ENCODE results near the gene PPP3CA. TPM values are rescaled to one million over a fixed set of nuclear protein-coding genes. Genes with fewer than 3 reads are reported as not detected.
A peak's percentile ranks its signal among the peaks of the same experiment; 100 is the strongest.

Gene PPP3CA
- total RNA-seq, result 10 to 100 TPM; 12.9 to 13.8 TPM
- 18.1 TPM for polyA plus RNA-seq (2013, experiment 1 of 2)
- 21.4 TPM for polyA plus RNA-seq (2013, experiment 2 of 2)
- total RNA-seq, result 10.2 to 142 (median 55.9) reads per million in 172 experiments

GRCh38 chr4:101347267-101347556 is at the start of gene PPP3CA:
TSS of gene PPP3CA (minus strand) at chr4:101347526.
- Histone ChIP-seq H3K9me3 (ENCODE audit: control insufficient read depth in 1 of 2, insufficient read depth in 1 of 2, low read length in 2 of 2) (no peaks in the 10 kb centered on the region), H3K27ac (ENCODE audit: low read depth in 1 of 2, low read length in 2 of 2) (peak within 1 kb of the TSS; percentile 78 to 84), H3K27me3 (ENCODE audit: control insufficient read depth in 1 of 2, insufficient read depth in 2 of 2, low read length in 2 of 2) (peaks cover 0 to 7% of the 10 kb centered on the region in 2 experiments), H3K36me3 (ENCODE audit: insufficient read depth, low read length) (no peaks in the 10 kb centered on the region), H3K4me1 (ENCODE audit: insufficient read depth, low read length) (peaks cover 15% of the 10 kb centered on the region), H3K4me3 (ENCODE audit: low read length) (peak within 1 kb of the TSS; percentile 86)
- POLR2A ChIA-PET, result interaction anchor here (0.7 to 4.8 kb wide), 14 partner anchors 10 to 1522 kb away, joined by 3 to 48 read pairs (median 4); partner anchors contain the start of genes CISD2 and UBE2D3
- Mint-ChIP-seq H3K36me3 (ENCODE audit: low read depth) (peaks cover 23% of the 10 kb centered on the region), H3K4me3 (peak within 1 kb of the TSS; percentile 100), H3K27me3 (peaks cover 36% of the 10 kb centered on the region), H3K27ac (peak within 1 kb of the TSS; percentile 94), H3K9me3 (no peaks in the 10 kb centered on the region), H3K4me1 (ENCODE audit: low read depth) (peaks cover 43% of the 10 kb centered on the region)
- ATAC-seq (ENCODE audit: poor library complexity) (no peak), DNase-seq (no peak)
- CTCF ChIA-PET, result interaction anchor here (0.6 to 1.7 kb wide), 9 partner anchors 10 to 1084 kb away, joined by 3 to 5 read pairs (median 3); no protein-coding TSS in a partner anchor
- intact Hi-C loops (cut with DNase I, micrococcal nuclease), result loop anchor here (1.0 to 10.0 kb wide), 12 partner anchors 19 to 1782 kb away; partner anchors contain the start of genes SLC39A8 (in 2 of the 2), DNAJB14 (in 1 of the 2), TRMT10A (in 1 of the 2) and UBE2D3 (in 1 of the 2)
- TF ChIP-seq CTCF (IDR thresholded peaks at IDR 0.05), result no peak

GRCh38 chr4:101393256-101393655 is 45.9 kb upstream of the PPP3CA start:
- Histone ChIP-seq H3K27me3 (ENCODE audit: control insufficient read depth in 1 of 2, insufficient read depth in 2 of 2, low read length in 2 of 2) (no peaks in the 10 kb centered on the region), H3K36me3 (ENCODE audit: insufficient read depth, low read length) (no peaks in the 10 kb centered on the region), H3K9me3 (ENCODE audit: control insufficient read depth in 1 of 2, insufficient read depth in 1 of 2, low read length in 2 of 2) (no peaks in the 10 kb centered on the region), H3K4me3 (ENCODE audit: low read length) (no peak overlapping the region), H3K27ac (ENCODE audit: low read depth in 1 of 2, low read length in 2 of 2) (no peak overlapping the region), H3K4me1 (ENCODE audit: insufficient read depth, low read length) (no peaks in the 10 kb centered on the region)
- DNase-seq, result no peak
- intact Hi-C loops (cut with DNase I, micrococcal nuclease), result no loop called here
- Mint-ChIP-seq H3K4me1 (ENCODE audit: low read depth) (no peaks in the 10 kb centered on the region), H3K4me3 (no peak overlapping the region), H3K27me3 (peaks cover 28% of the 10 kb centered on the region), H3K9me3 (no peaks in the 10 kb centered on the region), H3K36me3 (ENCODE audit: low read depth) (no peaks in the 10 kb centered on the region), H3K27ac (no peak overlapping the region)
- POLR2A ChIA-PET, result no interaction called here
- TF ChIP-seq CTCF (IDR thresholded peaks at IDR 0.05), result no peak
- CTCF ChIA-PET, result no interaction called here
- ATAC-seq (ENCODE audit: poor library complexity), result no peak

GRCh38 chr4:101370663-101371210 is 23.4 kb upstream of the PPP3CA start:
- no peak for TF ChIP-seq CTCF (IDR thresholded peaks at IDR 0.05)
- Mint-ChIP-seq H3K4me1 (ENCODE audit: low read depth) (no peaks in the 10 kb centered on the region), H3K27ac (no peak overlapping the region), H3K36me3 (ENCODE audit: low read depth) (no peaks in the 10 kb centered on the region), H3K9me3 (peaks cover 3% of the 10 kb centered on the region), H3K27me3 (peaks cover 31% of the 10 kb centered on the region), H3K4me3 (no peak overlapping the region)
- ATAC-seq (ENCODE audit: poor library complexity), result no peak
- H3K4me1 ChIP-seq (ENCODE audit: insufficient read depth, low read length), result no peaks in the 10 kb centered on the region
- intact Hi-C loops (cut with DNase I, micrococcal nuclease), result no loop called here
- DNase-seq, result no peak
- ChIA-PET POLR2A (interaction anchor here (1.0 kb wide), 1 partner anchor 23 kb away, joined by 3 read pairs; the partner anchor contains the start of gene PPP3CA), CTCF (interaction anchor here (0.7 kb wide), 4 partner anchors 22 to 109 kb away, joined by 3 to 5 read pairs (median 4); no protein-coding TSS in a partner anchor)
- H3K9me3 ChIP-seq (ENCODE audit: control insufficient read depth in 1 of 2, insufficient read depth in 1 of 2, low read length in 2 of 2), result no peaks in the 10 kb centered on the region
- H3K27me3 ChIP-seq (ENCODE audit: control insufficient read depth in 1 of 2, insufficient read depth in 2 of 2, low read length in 2 of 2), result peaks cover 3 to 4% of the 10 kb centered on the region in 2 experiments
- no peak overlapping the region for H3K27ac ChIP-seq (ENCODE audit: low read depth in 1 of 2, low read length in 2 of 2)
- H3K4me3 ChIP-seq (ENCODE audit: low read length), result no peak overlapping the region
- no peaks in the 10 kb centered on the region for H3K36me3 ChIP-seq (ENCODE audit: insufficient read depth, low read length)

All from CD4-positive, alpha-beta T cell (primary cell).